ENCODE measurements around the gene H2BK1. TPM values are rescaled to one million over a fixed set of nuclear protein-coding genes. Genes with fewer than 3 reads are reported as not detected.

Gene H2BK1
- total RNA-seq, 1 donor from 2014 or later = not detected

GRCh38 chr7:151178831-151179230 lies 31.5 kb downstream of the H2BK1 start:
- Mint-ChIP-seq H3K27me3 (ENCODE audit: low read depth) (peaks cover 70% of the 10 kb centered on the region), H3K4me1 (no peaks in the 10 kb centered on the region), H3K36me3 (no peaks in the 10 kb centered on the region), H3K9me3 (no peaks in the 10 kb centered on the region), H3K4me3 (no peak overlapping the region), H3K27ac (no peak overlapping the region)
- no peak for TF ChIP-seq CTCF (IDR thresholded peaks at IDR 0.05; ENCODE audit: unreplicated experiment)
- no peak for DNase-seq (ENCODE audit: low spot score in 2 of 2, unreplicated experiment in 2 of 2)

DNA sequence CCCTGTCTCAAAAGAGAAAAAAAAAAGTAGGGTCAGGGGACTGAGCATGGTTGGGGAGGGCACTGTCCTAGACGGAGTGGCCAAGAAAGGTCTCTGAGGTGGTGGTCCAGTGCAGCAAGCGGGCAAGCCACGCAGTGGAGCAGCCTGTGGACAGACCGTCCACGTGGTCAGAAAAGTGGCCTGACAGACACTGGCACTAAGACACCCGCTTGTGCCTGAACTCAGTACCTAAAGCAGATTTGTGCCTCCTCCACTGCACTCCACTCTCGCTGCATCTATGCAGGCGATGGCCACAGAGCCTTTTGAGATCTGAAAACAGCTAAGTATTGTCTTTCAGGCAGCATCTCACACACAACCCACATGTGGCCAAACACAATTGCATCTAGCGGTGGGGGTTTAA lies 32.1 kb downstream of the H2BK1 start:
- no peaks in the 10 kb centered on the region for H3K36me3 Mint-ChIP-seq
- no peak overlapping the region for H3K27ac Mint-ChIP-seq
- no peaks in the 10 kb centered on the region for H3K9me3 Mint-ChIP-seq
- no peak for TF ChIP-seq CTCF (IDR thresholded peaks at IDR 0.05; ENCODE audit: unreplicated experiment)
- H3K4me3 Mint-ChIP-seq = no peak overlapping the region
- peaks cover 76% of the 10 kb centered on the region for H3K27me3 Mint-ChIP-seq (ENCODE audit: low read depth)
- no peak for DNase-seq (ENCODE audit: low spot score in 2 of 2, unreplicated experiment in 2 of 2)
- H3K4me1 Mint-ChIP-seq = no peaks in the 10 kb centered on the region

GRCh38 chr7:151177310-151177709 lies 33.0 kb downstream of the H2BK1 start:
- Mint-ChIP-seq H3K27me3 (ENCODE audit: low read depth) (peaks cover 79% of the 10 kb centered on the region), H3K36me3 (no peaks in the 10 kb centered on the region), H3K4me3 (no peak overlapping the region), H3K4me1 (no peaks in the 10 kb centered on the region), H3K27ac (no peak overlapping the region), H3K9me3 (no peaks in the 10 kb centered on the region)
- no peak for TF ChIP-seq CTCF (IDR thresholded peaks at IDR 0.05; ENCODE audit: unreplicated experiment)
- no peak for DNase-seq (ENCODE audit: low spot score in 2 of 2, unreplicated experiment in 2 of 2)

GRCh38 chr7:151176401-151176800 lies 33.9 kb downstream of the H2BK1 start:
- TF ChIP-seq CTCF (IDR thresholded peaks at IDR 0.05; ENCODE audit: unreplicated experiment) = no peak
- Mint-ChIP-seq H3K9me3 (no peaks in the 10 kb centered on the region), H3K27me3 (ENCODE audit: low read depth) (peaks cover 82% of the 10 kb centered on the region), H3K4me1 (no peaks in the 10 kb centered on the region), H3K27ac (no peak overlapping the region), H3K4me3 (no peak overlapping the region), H3K36me3 (no peaks in the 10 kb centered on the region)
- DNase-seq (ENCODE audit: low spot score in 2 of 2, unreplicated experiment in 2 of 2) = no peak

DNA sequence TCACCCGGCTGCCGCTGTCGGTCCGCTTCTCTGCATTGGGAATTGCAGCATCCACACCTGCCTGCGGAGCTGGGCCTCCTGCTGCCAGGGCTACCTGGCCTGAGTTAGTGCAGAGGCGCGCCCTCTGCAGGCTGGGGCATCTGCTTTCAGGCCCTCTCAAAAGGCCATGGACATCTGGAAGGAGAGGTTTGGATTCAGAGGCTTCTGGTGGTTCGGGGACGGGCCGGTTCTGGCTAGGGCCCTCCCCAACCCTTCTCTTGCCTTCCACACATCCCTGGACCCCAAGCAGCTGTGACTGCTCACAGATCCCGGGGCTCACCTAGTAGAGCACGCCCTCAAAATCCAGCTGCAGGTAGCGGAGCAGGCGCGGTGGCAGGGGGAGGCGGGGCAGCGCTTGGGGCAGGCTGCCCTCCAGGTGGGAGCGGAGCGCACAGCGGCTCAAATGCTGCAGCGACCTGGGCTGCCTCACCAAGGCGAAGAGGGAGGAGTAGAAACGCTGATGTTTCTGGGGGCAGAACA lies 34.4 kb downstream of the H2BK1 start:
- H3K27me3 Mint-ChIP-seq (ENCODE audit: low read depth) = peaks cover 88% of the 10 kb centered on the region
- no peaks in the 10 kb centered on the region for H3K4me1 Mint-ChIP-seq
- H3K27ac Mint-ChIP-seq = no peak overlapping the region
- H3K4me3 Mint-ChIP-seq = no peak overlapping the region
- H3K36me3 Mint-ChIP-seq = no peaks in the 10 kb centered on the region
- H3K9me3 Mint-ChIP-seq = no peaks in the 10 kb centered on the region
- DNase-seq (ENCODE audit: low spot score in 2 of 2, unreplicated experiment in 2 of 2) = no peak
- no peak for TF ChIP-seq CTCF (IDR thresholded peaks at IDR 0.05; ENCODE audit: unreplicated experiment)

Measured in mesothelial cell of epicardium (in vitro differentiated cells).